Measurements from ENCODE around the gene WDR93. TPM values are rescaled to one million over a fixed set of nuclear protein-coding genes. Genes with fewer than 3 reads are reported as not detected.
"Not testable (repeated sequence)": the region's sequence is repeated elsewhere in the genome, so short reads cannot be mapped to it uniquely, and the experiment has no call there.

Gene WDR93
- total RNA-seq, 1 donor from 2014 or later: 0.41 TPM

GRCh38 chr15:89765694-89766093 is 75.1 kb downstream of the WDR93 start:
- no peak for DNase-seq (ENCODE audit: low spot score in 2 of 2)

GRCh38 chr15:89766357-89767311 is 76.0 kb downstream of the WDR93 start:
- FAIRE-seq (no peak), DNase-seq (ENCODE audit: low spot score in 2 of 2) (no peak)

More at GRCh38 chr15:89765694-89766093, 75.1 kb downstream of the WDR93 start:
- no peak for FAIRE-seq

- FAIRE-seq: no peak
Measured at GRCh38 chr15:89767411-89767915, 76.9 kb downstream of the WDR93 start.

GRCh38 chr15:89768071-89768500 is 77.5 kb downstream of the WDR93 start:
- FAIRE-seq: no peak
- no peak for DNase-seq (ENCODE audit: low spot score in 2 of 2)

More at GRCh38 chr15:89767411-89767915, 76.9 kb downstream of the WDR93 start:
- DNase-seq (ENCODE audit: low spot score in 2 of 2): no peak

GRCh38 chr15:89769366-89769765 is 78.8 kb downstream of the WDR93 start:
- DNase-seq (ENCODE audit: low spot score in 2 of 2): no peak
- no peak for FAIRE-seq

- DNase-seq (ENCODE audit: low spot score in 2 of 2) (no peak), FAIRE-seq (no peak)
Measured at GRCh38 chr15:89770041-89770440, 79.4 kb downstream of the WDR93 start.

- DNase-seq (ENCODE audit: low spot score in 2 of 2) (no peak), FAIRE-seq (no peak)
Measured at GRCh38 chr15:89772932-89773583, 82.4 kb downstream of the WDR93 start.

- FAIRE-seq: no peak
- DNase-seq (ENCODE audit: low spot score in 2 of 2): no peak
Measured at GRCh38 chr15:89774492-89774891, 83.9 kb downstream of the WDR93 start.

GRCh38 chr15:89775815-89776214 is 85.2 kb downstream of the WDR93 start:
- FAIRE-seq (no peak), DNase-seq (ENCODE audit: low spot score in 2 of 2) (no peak)

GRCh38 chr15:89776274-89777072 is 85.9 kb downstream of the WDR93 start, which contains the start of gene MESP2:
TSS of gene MESP2 (plus strand) at chr15:89776332. CDS start at chr15:89776358, 26 bp downstream.
- FAIRE-seq (no peak), DNase-seq (ENCODE audit: low spot score in 2 of 2) (peak; percentile 84 to 86)

- DNase-seq (ENCODE audit: low spot score in 2 of 2) (no peak), FAIRE-seq (no peak)
Measured at GRCh38 chr15:89777073-89777751, 86.6 kb downstream of the WDR93 start.

GRCh38 chr15:89777782-89778380 is 87.3 kb downstream of the WDR93 start:
- no peak for FAIRE-seq
- DNase-seq (ENCODE audit: low spot score in 2 of 2): no peak

- no peak for DNase-seq (ENCODE audit: low spot score in 2 of 2)
- no peak for FAIRE-seq
Measured at GRCh38 chr15:89778861-89779260, 88.2 kb downstream of the WDR93 start.

GRCh38 chr15:89780601-89781000 is 90.0 kb downstream of the WDR93 start:
- DNase-seq (ENCODE audit: low spot score in 2 of 2) (no peak), FAIRE-seq (no peak)

- DNase-seq (ENCODE audit: low spot score in 2 of 2) (no peak), FAIRE-seq (no peak)
Measured at GRCh38 chr15:89781055-89781454, 90.4 kb downstream of the WDR93 start.

- FAIRE-seq (no peak), DNase-seq (ENCODE audit: low spot score in 2 of 2) (no peak)
Measured at GRCh38 chr15:89781891-89782618, 91.4 kb downstream of the WDR93 start.

- DNase-seq (ENCODE audit: low spot score in 2 of 2); FAIRE-seq: not testable (repeated sequence)
Measured at GRCh38 chr15:89782619-89782950, 92.0 kb downstream of the WDR93 start.

- FAIRE-seq: no peak
- no peak for DNase-seq (ENCODE audit: low spot score in 2 of 2)
Measured at GRCh38 chr15:89783111-89783860, 92.7 kb downstream of the WDR93 start.

All from frontal cortex (tissue), 4 donors.